SH-SY5Y (cell line): ENCODE measurements around the gene MGME1.

Source experiments
- GATA2 ChIP-seq: IDR thresholded peaks from 2 replicates; pipeline ENCODE4 v1.6.1; 2011; ENCODE audit warnings: mild to moderate bottlenecking, low read depth, low read length
- GATA3 ChIP-seq: IDR thresholded peaks from 2 replicates; pipeline ENCODE4 v1.6.1; 2011; ENCODE audit warnings: low read depth, mild to moderate bottlenecking, low read length, moderate library complexity

The MGME1 gene

DNA sequence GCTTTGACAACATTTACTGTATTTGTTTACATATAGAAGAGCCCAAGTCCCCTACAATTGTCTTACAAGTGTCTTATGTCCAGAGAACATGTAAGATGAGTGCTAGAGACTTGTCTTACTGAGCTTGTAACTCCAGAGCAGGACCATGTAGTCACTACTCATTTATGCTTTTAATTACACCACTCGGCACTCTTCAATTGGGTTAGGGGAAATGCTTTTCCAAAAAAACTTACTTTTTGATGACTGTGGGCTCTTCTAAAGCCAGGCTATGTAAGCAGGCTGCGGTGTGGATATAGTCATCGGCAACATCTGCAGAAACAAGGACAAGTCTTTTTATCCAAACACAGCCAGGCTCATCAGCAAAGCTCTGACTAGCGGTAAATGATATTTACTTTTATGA lies 18.9 kb upstream of the MGME1 start:
- TF ChIP-seq GATA3 (no peak), GATA2 (no peak)

DNA sequence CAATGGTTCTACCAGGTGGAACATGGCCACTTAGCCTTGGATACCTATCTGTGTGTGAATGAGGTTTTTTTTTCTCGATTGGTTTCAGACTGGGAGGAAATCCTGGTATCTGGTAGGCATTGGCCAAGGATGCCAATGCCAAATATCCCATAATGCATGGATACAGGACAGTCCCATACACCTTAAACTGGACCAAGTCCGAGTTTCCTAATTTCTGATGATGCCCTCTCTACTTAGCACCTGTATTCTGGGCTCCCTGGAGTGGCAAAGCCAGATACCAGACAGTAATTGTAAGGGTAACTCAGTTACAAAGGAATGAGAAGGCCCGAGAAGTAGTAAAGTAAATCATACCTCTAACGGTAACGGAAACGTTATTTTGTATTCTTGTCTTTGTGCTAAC lies 18.1 kb upstream of the MGME1 start:
- TF ChIP-seq GATA2 (no peak), GATA3 (no peak)

DNA sequence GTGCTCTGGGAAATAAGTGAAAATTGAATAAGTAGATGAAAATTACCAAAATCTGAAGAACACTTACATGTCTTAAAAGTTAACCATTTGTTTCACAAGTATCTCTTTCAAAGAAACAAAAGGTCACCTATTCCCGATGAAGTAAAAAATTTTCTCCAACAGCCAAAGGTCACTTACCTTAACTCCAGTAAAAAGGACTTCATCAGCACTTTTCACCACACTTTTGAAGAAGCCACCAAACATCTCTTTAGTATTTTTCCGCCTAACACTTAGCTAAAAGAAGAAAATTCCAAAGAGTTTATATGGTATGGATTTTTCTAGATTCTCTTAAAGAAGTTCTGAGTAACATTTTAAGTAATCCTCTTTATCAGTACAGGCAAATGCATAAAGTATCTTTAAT lies 17.5 kb upstream of the MGME1 start:
- TF ChIP-seq GATA3 (no peak), GATA2 (no peak)

GRCh38 chr20:17952692-17953684 lies 15.8 kb upstream of the MGME1 start:
- no peak for TF ChIP-seq GATA2
- TF ChIP-seq GATA3, result no peak

DNA sequence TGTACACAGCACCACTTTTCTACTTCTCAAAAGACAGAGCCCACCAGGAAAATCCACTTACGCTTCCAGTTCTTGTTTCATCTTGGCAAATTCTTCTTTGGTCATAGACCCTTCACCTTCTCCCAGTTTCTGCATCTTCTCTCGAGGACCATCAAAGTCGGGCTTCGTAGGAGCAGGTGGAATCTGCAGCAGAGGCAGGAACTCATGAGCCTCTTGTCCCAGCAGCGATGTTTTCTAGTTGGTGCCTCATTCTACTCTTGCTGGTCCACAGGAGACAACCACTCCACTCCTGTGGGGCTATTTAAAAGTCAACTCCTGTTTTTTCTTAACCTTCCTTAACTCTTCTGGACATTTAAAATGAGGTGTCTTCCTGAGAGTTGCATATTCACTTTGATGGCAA lies 14.9 kb upstream of the MGME1 start:
- TF ChIP-seq GATA2 (no peak), GATA3 (no peak)

- TF ChIP-seq GATA2, result no peak
- no peak for TF ChIP-seq GATA3
Measured at GRCh38 chr20:17955302-17955701, 13.5 kb upstream of the MGME1 start.

GRCh38 chr20:17956099-17956685 lies 12.6 kb upstream of the MGME1 start:
- no peak for TF ChIP-seq GATA2
- no peak for TF ChIP-seq GATA3

- TF ChIP-seq GATA3 (no peak), GATA2 (no peak)
Measured at GRCh38 chr20:17957505-17958363, 11.1 kb upstream of the MGME1 start.

- no peak for TF ChIP-seq GATA3
Measured at GRCh38 chr20:17958373-17959256, 10.2 kb upstream of the MGME1 start.

DNA sequence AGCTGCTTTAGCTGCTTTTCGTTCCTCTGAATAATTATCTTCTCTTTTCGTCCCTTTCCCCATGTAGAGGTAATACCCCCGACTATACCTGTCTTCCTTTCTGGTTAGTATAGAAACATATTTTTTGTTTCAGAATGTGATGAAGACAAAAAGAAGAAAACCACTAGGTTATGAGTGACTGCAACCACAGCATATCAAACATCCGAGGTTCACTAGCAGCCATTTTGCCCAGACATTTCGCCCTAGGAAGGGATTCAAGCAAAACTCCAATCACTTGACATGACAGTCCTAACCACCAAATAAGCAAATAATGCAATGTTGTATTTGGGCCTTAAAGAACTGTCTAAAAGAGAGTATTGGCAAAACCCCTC lies 9.6 kb upstream of the MGME1 start:
- no peak for TF ChIP-seq GATA2
- no peak for TF ChIP-seq GATA3

DNA sequence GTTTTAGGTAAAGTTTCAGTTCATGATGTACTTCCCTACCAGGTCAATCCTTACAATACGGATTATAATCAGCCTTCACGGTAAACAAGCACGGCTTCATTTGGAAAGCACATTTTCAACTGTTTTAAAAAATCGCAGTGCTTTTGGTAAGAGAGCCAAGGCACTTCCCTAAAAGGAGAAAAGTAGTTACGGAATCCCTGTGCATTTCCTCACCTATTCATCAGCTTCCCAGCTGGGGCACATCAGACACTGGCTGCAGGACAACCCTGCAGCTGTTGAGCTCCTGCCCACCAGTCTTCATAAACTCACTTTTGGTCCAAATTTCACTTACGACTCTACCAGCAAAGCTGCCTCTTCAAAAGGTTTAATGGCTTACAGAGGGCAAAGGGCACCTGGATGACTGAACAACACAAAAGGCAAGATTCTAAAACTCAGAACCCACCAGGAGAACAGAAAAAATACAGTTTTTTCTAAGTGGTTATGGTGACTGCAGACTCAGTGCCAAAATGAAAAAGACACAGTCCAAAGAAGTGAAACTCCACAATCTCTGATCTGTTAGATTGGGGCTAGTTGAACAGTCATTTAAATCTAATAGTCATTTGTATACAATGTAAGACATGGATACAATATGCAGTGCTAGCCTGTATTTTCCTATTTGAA lies 7.8 kb upstream of the MGME1 start:
- TF ChIP-seq GATA3 (no peak), GATA2 (no peak)

DNA sequence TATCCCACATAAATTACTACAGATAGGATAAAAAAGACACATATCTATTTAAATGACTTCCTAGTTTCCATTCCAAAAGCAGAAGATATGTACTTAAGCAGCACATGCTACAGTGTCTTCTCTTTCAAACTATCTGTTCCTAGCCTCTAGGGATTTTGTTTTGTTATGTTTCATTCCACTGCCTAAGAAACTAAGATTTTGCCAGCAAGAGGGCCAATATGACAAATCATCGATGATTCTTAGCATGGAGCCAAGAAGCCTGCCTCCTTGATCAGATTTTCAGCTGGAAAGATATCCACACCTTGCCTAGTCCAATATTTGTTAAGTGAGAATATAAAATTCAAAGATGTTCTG lies 7.3 kb upstream of the MGME1 start:
- no peak for TF ChIP-seq GATA3
- no peak for TF ChIP-seq GATA2
